HTERT RPE-1 (cell line): Measurements from ENCODE around the gene CPLANE1.

ENCODE experiments used
- in situ Hi-C: fragments of 300-500 bp; cut with MboI; formaldehyde crosslinking; loops from 4 replicates; pipeline ENCODE4 v1.14.3; 2020; ENCODE audit warnings: low sequenced_read_pairs

CPLANE1 gene

GRCh38 chr5:37071901-37072581 is 177.1 kb downstream of the CPLANE1 start:
- in situ Hi-C loops, result no loop called here

GRCh38 chr5:37071487-37071886 is 177.7 kb downstream of the CPLANE1 start:
- in situ Hi-C loops, result no loop called here

DNA sequence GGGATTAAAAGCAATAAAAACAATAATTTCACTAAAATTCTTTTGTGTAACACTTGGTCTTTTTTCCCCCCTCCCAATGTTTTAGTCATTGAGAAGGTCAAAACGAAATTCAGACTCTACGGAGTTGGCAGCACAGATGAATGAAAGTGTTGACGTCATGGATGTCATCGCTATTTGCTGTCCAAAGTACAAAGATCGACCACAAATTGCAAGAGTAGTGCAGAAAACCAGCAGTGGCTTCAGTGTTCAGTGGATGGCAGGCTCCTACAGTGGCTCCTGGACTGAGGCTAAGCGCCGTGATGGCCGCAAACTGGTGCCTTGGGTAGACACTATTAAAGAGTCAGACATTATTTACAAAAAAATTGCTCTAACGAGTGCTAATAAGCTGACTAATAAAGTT is 184.7 kb downstream of the CPLANE1 start:
- in situ Hi-C loops, result no loop called here

GRCh38 chr5:37063739-37064138 is 185.4 kb downstream of the CPLANE1 start:
- in situ Hi-C loops, result no loop called here

DNA sequence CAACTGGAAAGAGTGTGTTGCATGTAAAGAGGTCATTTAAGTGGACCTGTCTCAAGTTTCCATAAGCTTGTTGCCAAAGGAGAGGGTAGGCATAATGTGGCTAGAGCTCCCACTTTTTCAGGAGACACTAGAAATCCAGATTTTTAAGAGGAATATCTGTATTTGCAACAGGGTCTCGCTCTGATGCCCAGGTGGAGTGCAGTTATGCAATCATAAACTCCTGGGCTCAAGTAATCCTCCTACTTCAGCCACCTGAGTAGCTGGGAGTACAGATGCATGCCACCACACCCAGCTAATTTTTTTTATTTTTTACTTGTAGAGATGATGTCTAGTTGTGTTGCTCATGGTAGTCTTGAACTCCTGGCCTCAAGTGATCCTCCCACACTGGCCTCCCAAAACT is 189.1 kb downstream of the CPLANE1 start:
- in situ Hi-C loops, result no loop called here

GRCh38 chr5:37056762-37057161 is 192.4 kb downstream of the CPLANE1 start:
- in situ Hi-C loops, result no loop called here
